Stimulated activated CD8-positive, alpha-beta memory T cell treated with anti-CD3 and anti-CD28 coated beads, Interleukin-12 subunit alpha, Interleukin-12 subunit beta, amount 100 ng/mL, for 24 hours (primary cell): Measurements from ENCODE around the gene PLA2G4A.
"Not testable (repeated sequence)": the region's sequence is repeated elsewhere in the genome, so short reads cannot be mapped to it uniquely, and the experiment has no call there.

Source experiments
- DNase-seq: peaks from one replicate; pipeline ENCODE4 v3.0.0-alpha.2; 2020; ENCODE audit errors: extremely low read depth

The PLA2G4A gene

GRCh38 chr1:186875896-186876835 is 47.4 kb downstream of the PLA2G4A start:
- DNase-seq = no peak

- no peak for DNase-seq
Measured at GRCh38 chr1:186878356-186878755, 49.6 kb downstream of the PLA2G4A start.

GRCh38 chr1:186880982-186881381 is 52.2 kb downstream of the PLA2G4A start:
- no peak for DNase-seq

GRCh38 chr1:186882372-186883134 is 53.8 kb downstream of the PLA2G4A start:
- no peak for DNase-seq

GRCh38 chr1:186884251-186884650 is 55.5 kb downstream of the PLA2G4A start:
- no peak for DNase-seq

- no peak for DNase-seq
Measured at GRCh38 chr1:186887203-186887602, 58.5 kb downstream of the PLA2G4A start.

GRCh38 chr1:186888367-186888766 is 59.6 kb downstream of the PLA2G4A start:
- DNase-seq = no peak

GRCh38 chr1:186892936-186893335 is 64.2 kb downstream of the PLA2G4A start:
- DNase-seq = no peak

- DNase-seq = no peak
Measured at GRCh38 chr1:186894415-186894814, 65.7 kb downstream of the PLA2G4A start.

- DNase-seq = no peak
Measured at GRCh38 chr1:186896211-186896610, 67.5 kb downstream of the PLA2G4A start.

- DNase-seq = no peak
Measured at GRCh38 chr1:186897008-186897407, 68.3 kb downstream of the PLA2G4A start.

GRCh38 chr1:186899577-186899976 is 70.8 kb downstream of the PLA2G4A start:
- DNase-seq = no peak

GRCh38 chr1:186899977-186900376 is 71.2 kb downstream of the PLA2G4A start:
- DNase-seq = no peak

- DNase-seq = no peak
Measured at GRCh38 chr1:186900539-186901237, 71.9 kb downstream of the PLA2G4A start.

- DNase-seq = no peak
Measured at GRCh38 chr1:186901631-186902030, 72.9 kb downstream of the PLA2G4A start.

GRCh38 chr1:186903374-186904136 is 74.8 kb downstream of the PLA2G4A start:
- no peak for DNase-seq

GRCh38 chr1:186904361-186904760 is 75.6 kb downstream of the PLA2G4A start:
- DNase-seq = no peak

- no peak for DNase-seq
Measured at GRCh38 chr1:186905561-186905960, 76.8 kb downstream of the PLA2G4A start.

GRCh38 chr1:186915555-186915954 is 86.8 kb downstream of the PLA2G4A start:
- no peak for DNase-seq

- not testable (repeated sequence) for DNase-seq
Measured at GRCh38 chr1:186917106-186917786, 88.5 kb downstream of the PLA2G4A start.

GRCh38 chr1:186921386-186921785 is 92.6 kb downstream of the PLA2G4A start:
- DNase-seq = not testable (repeated sequence)
